HG03039 (cell line): Measurements from ENCODE around the gene EFHC1.
"Not testable (repeated sequence)": the region's sequence is repeated elsewhere in the genome, so short reads cannot be mapped to it uniquely, and the experiment has no call there.

Experiments
- ATAC-seq: cut with Tn5 transposase; IDR thresholded peaks from one replicate; pipeline ENCODE4 v1.9.1; 2021; ENCODE audit warnings: mild to moderate bottlenecking, moderate library complexity; ENCODE audit not compliant: unreplicated experiment

Gene EFHC1

GRCh38 chr6:52399511-52400312 is 20.4 kb upstream of the EFHC1 start:
- no peak for ATAC-seq

DNA sequence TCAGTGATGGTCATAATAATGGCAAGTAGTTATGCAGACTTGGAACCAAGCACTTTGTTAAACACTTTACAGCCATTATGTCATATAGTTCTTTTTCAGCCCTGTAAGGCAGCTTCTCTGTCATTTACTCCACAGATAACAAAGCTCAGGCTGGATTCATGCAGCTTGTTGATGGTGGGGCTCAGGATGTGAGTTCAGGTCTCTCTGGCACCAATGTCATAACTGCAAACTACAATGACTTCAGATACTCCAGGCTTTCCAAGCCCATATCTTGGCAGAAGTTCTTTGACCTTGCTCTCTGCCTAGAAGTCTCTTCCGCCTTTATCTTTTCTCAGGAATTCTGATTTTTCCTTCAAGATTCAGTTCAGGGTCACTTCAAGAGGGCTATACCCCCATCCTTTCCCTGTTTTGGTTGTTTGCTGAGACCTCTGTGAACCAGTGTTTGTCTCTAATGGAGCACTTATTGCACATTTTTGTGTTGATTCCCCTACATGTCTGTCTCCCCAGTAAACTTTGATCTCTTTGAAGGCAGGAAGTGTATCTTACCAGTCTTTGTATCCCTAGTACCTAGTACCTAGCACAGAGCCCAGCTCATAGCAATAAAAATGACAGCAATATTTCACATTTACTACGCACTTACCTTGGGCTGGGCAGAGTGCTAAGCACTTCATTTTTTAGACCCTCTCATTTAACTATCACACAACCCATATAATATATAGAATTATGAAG is 19.7 kb upstream of the EFHC1 start:
- ATAC-seq, result no peak

- ATAC-seq, result no peak
Measured at GRCh38 chr6:52403086-52403485, 17.1 kb upstream of the EFHC1 start.

DNA sequence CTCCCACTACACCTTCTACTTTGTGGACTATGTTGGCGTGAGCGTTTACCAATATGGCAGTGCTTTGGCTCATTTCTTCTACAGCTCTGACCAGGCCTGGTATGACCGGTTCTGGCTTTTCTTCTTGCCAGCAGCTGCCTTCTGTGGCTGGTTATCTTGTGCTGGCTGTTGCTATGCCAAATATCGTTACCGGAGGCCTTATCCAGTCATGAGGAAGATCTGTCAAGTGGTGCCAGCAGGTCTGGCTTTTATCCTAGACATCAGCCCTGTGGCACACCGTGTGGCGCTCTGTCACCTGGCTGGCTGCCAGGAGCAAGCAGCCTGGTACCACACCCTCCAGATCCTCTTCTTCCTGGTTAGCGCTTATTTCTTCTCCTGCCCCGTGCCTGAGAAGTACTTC is 16.5 kb upstream of the EFHC1 start:
- no peak for ATAC-seq

GRCh38 chr6:52405243-52405642 is 14.9 kb upstream of the EFHC1 start:
- no peak for ATAC-seq

DNA sequence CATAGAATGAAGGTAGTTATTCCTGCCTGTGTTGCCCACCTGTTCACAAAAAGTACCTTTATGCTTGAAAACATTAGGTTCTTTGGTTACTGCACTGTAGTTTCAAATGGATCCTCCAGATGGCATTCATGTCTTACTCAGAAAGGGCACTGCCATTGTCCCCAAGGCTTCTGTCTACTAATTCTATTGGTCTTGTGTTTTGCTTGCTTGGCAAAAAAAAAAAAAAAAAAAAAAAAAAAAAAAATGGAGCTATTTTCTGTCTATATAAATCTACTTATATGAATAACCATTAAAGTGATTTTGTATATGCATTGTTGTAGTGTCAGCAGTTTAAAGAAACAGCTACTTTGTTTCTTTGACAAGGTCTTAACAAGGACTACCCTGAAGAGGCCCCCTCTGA is 12.7 kb upstream of the EFHC1 start:
- no peak for ATAC-seq

- no peak for ATAC-seq
Measured at GRCh38 chr6:52409499-52409898, 10.6 kb upstream of the EFHC1 start.

GRCh38 chr6:52410979-52411378 is 9.2 kb upstream of the EFHC1 start:
- ATAC-seq, result no peak

GRCh38 chr6:52411911-52412310 is 8.2 kb upstream of the EFHC1 start:
- ATAC-seq, result no peak

- no peak for ATAC-seq
Measured at GRCh38 chr6:52415333-52415732, 4.8 kb upstream of the EFHC1 start.

DNA sequence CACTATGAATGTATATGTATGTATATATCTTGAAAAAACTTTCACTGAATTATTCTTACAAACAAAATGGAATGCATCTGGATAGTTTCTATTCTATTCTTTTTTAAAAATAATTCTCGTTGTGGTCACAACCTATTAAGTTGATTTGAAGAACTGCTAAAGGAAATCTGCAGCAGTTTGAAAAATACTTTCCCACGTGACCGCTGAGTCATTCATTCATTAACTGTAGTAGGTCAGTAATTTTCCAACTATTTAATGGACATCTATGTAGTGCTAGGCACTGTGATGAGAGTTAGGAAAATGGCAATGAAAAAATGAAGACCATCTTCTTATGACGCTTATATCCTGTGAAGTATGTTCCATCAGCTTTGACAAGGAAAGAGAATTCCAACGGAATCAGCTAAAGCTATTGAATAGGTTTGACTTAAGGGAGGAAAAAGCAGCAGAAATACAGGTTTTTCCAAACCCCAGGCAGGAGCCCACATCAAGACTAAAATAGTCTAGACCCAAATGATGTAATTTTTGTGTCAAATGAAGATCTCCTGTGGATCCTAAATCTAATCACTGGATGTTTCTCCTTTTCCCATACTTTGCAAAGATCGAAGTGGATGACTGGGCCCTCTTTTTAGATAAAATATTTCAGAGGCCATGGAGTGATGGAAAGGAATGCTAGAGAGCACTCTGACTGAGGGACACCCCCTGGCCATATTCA is 4.1 kb upstream of the EFHC1 start:
- no peak for ATAC-seq

- ATAC-seq, result no peak
Measured at GRCh38 chr6:52416629-52417151, 3.5 kb upstream of the EFHC1 start.

DNA sequence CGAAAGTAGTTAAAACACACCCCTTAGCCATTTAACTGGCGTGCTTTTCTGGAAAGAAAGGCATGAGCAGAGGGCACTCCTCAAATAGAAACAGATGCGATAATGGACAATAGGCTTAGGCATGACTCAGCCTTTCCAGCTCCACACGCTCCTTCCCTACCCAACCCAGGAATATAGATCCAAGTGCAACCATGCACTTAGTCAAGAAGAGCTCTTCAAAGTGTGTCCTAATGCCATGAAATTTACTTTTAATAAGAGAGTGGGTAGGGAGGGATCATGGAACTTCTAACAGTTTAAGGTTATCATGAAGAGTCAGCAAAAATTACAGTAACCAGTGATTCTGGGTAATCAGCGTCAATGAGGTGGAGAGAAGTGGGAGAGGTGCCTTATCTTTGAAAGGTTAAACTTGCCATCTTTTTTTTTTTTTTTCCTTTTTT is 2.4 kb upstream of the EFHC1 start:
- ATAC-seq, result no peak

DNA sequence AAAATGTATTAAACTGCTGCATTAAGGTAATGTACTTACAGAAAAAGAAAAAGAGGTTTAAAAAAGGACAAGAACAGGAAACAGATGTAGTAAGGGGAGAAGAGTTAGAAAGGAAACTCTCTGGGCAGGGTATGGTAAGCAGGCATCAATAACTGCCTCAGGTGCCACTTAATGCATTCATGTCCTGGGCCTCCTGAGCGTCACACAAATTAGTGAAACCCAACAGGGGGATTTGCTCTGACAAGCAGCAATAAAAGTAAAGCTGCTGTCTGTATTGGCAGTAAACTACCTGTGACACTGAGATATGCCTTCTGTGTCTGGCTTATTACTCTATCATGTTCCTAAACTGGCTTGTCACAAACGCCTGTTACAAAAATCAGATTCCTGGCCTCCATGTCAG is 1.5 kb upstream of the EFHC1 start:
- no peak for ATAC-seq

DNA sequence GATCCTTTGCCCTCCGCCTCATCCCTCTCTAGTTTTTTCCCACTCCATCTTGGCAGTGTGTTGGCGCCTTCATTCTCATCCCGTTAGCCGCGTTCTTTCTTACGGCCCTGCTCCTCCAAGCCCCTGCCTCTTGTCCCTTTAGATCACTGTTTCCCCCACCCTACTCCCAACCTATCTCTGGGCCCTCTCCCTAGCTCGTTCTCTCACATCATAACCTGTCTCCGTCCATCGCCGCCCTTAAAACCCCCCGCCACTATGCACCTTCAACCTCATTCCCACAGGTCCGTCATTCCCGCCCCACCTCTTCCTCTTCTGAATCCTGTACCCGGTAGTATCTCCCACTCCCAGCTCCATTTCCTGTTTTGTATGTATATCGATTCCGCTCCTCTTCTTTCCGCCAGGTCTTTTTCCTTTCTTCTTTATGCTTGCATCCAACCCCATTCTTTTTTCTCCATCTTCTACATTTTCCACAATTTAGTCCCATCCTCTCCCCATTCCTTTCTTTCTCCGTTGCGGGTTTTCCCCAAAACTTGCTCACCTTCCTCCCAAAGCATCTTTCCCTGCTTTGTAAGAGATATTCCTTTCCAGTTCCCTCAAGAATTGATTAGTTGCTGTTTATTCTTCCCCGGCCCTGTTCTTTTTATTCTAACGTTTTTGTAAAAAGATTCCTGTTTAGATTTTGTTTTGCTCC is 671 bp downstream of the EFHC1 start:
- no peak for ATAC-seq

GRCh38 chr6:52422156-52422555 is 2.0 kb downstream of the EFHC1 start:
- ATAC-seq, result no peak

DNA sequence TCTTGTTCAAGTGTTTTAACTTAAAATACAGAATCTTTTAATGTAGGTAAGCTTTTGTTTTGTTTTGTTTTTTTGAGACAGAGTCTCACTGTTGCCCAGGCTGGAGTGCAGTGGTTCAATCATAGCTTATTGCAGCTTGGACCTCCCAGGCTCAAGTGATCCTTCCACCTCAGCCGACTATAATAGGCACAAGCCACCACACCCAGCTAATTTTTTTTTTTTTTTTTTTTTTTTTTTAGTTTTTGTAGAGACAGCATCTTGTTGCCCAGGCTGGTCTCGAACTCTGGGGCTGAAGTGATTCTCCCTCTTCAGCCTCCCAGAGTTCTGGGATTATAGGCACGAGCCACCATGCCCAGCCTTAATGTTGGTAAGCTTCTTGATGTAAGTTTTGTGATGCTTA is 3.3 kb downstream of the EFHC1 start:
- ATAC-seq, result no peak

GRCh38 chr6:52423971-52424381 is 3.8 kb downstream of the EFHC1 start:
- ATAC-seq, result no peak

- no peak for ATAC-seq
Measured at GRCh38 chr6:52424513-52424912, 4.4 kb downstream of the EFHC1 start.

GRCh38 chr6:52426667-52427066 is 6.5 kb downstream of the EFHC1 start:
- ATAC-seq, result no peak

DNA sequence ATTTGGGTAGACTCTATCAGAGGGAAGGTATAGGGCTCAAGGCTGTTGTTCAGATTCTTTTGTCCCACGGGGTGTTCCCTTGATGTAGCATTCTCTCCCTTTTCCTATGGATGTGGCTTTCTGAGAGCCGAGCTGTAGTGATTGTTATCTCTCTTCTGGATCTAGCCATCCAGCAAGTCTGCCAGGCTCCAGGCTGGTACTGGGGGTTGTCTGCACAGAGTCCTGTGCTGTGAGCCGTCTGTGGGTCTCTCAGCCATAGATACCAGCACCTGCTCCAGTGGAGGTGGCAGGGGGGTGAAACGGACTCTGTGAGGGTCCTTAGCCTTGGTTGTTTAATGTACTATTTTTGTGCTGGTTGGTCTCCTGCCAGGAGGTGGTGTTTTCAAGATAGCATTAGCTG is 13.2 kb downstream of the EFHC1 start:
- not testable (repeated sequence) for ATAC-seq
